ENCODE measurements around the gene NDUFV1.

DNA sequence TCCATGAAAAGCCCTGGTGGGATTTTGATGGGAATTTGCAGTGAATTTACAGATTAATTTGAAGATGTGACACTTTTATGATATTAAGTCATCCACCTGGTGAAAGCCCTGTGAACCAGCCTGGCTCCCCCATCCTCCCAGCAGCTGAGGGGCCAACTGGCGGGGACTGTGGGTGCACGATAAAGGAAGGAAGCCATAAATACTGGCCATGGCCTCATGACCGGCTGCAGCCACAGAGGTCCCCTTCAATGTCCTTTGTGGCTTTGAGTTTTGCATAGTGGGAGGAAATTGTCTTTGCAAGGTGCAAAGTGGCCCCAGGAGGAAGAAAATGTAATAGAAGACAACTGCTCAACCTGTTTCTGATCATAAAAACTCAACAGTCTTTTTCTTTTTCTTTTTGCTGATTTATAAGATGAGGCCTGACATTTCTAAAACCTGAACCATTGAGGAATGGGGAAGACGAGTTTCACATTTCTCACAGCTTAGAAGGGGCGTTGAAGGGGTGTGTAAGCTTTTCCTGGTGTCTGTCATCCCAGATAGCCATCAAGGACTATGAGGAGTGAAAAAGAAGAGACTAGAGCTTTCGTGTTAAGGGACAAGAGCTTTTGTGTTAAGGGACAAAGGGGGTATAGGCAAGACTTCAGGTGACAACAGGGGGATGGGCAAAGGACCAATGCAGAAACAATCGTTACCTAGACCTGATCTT lies 6.3 kb upstream of the NDUFV1 start:
- TF ChIP-seq, protein P1, sequence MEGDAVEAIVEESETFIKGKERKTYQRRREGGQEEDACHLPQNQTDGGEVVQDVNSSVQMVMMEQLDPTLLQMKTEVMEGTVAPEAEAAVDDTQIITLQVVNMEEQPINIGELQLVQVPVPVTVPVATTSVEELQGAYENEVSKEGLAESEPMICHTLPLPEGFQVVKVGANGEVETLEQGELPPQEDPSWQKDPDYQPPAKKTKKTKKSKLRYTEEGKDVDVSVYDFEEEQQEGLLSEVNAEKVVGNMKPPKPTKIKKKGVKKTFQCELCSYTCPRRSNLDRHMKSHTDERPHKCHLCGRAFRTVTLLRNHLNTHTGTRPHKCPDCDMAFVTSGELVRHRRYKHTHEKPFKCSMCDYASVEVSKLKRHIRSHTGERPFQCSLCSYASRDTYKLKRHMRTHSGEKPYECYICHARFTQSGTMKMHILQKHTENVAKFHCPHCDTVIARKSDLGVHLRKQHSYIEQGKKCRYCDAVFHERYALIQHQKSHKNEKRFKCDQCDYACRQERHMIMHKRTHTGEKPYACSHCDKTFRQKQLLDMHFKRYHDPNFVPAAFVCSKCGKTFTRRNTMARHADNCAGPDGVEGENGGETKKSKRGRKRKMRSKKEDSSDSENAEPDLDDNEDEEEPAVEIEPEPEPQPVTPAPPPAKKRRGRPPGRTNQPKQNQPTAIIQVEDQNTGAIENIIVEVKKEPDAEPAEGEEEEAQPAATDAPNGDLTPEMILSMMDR (IDR thresholded peaks at IDR 0.05): no peak
- TF ChIP-seq POLR2A (IDR thresholded peaks at IDR 0.05): no peak
